Measurements from ENCODE around the gene ZNF169.
"Not testable (repeated sequence)": the region's sequence is repeated elsewhere in the genome, so short reads cannot be mapped to it uniquely, and the experiment has no call there.

DNA sequence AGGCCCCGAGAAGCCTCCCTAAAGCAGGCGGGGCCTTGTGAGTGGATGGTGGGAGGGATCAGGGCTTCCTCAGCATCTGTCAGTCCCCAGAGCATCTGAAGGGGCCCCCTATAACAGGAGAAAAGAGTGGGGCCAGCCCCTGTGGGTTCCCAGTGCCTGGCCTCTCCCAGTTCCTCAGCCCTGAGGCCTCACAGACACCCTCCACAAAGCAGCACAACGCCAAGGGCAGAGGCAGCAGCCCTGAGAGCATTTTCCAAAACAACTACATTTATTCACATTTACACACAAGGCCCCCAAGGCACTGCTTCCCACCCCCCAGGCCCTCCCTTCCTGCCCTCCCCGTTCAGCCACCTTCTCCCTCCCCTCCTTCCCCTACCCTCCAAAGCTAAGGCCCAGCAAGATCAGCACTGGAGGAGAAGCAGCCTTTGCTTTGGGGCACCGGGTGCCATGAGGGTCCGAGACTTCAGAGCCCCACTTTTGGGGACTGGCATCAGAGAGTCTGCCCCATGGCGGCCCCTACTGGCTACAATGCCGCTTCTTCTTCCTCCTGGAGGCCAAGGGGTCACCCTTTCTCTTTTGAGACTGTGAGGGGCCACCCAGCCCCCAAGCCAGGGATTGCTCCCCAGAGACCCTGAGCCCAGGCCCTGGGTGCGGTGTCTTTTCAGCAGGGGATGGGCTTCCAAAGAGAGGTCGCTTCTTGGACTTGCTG, 59.0 kb downstream of the ZNF169 start:
- TF ChIP-seq CTCF, POLR2AphosphoS5, POLR2A (IDR thresholded peaks at IDR 0.05): not testable (repeated sequence)
